Activated naive CD4-positive, alpha-beta T cell treated with anti-CD3 and anti-CD28 coated beads for 36 hours (primary cell): ENCODE results near the gene MYO18B. TPM values are rescaled to one million over a fixed set of nuclear protein-coding genes. Genes with fewer than 3 reads are reported as not detected.
"Not testable (repeated sequence)": the region's sequence is repeated elsewhere in the genome, so short reads cannot be mapped to it uniquely, and the experiment has no call there.

Source experiments
- CTCF ChIA-PET: fragments of 350-600 bp; sonication (Branson Sonifier 250); formaldehyde crosslinking; loops from one replicate; lab custom pipeline; 2021; ENCODE audit warnings: antibody characterized with exemption; lab: Charles Lee
- DNase-seq: peaks from one replicate; pipeline ENCODE4 v3.0.0-alpha.2; 2020
- H3K27ac Mint-ChIP-seq: one replicate; pipeline ENCODE4 v1.8.0; 2021; ENCODE audit warnings: mild to moderate bottlenecking, mixed read lengths
- H3K27me3 Mint-ChIP-seq: one replicate; pipeline ENCODE4 v1.8.0; 2021; ENCODE audit warnings: low read depth, mixed read lengths
- H3K36me3 Mint-ChIP-seq: one replicate; pipeline ENCODE4 v1.8.0; 2021; ENCODE audit warnings: low read depth, mixed read lengths
- H3K4me1 Mint-ChIP-seq: one replicate; pipeline ENCODE4 v1.8.0; 2021; ENCODE audit warnings: low read depth, mixed read lengths
- H3K4me3 Mint-ChIP-seq: one replicate; pipeline ENCODE4 v1.8.0; 2021; ENCODE audit warnings: mild to moderate bottlenecking, moderate library complexity, mixed read lengths
- H3K9me3 Mint-ChIP-seq: one replicate; pipeline ENCODE4 v1.8.0; 2021; ENCODE audit warnings: mixed read lengths
- intact Hi-C: fragments of 100-400 bp; cut with micrococcal nuclease; formaldehyde crosslinking; loops from one replicate; pipeline ENCODE4 v1.15.1; 2023
- total RNA-seq, 2 experiments: library from RNA; stranded (reverse); gene quantifications; one replicate each; pipeline ENCODE4 v1.2.3, GENCODE V29; 2021

MYO18B gene
- total RNA-seq, 2 experiments from 2014 or later: 0.14 to 0.17 TPM

GRCh38 chr22:25701056-25701780 is 40.8 kb upstream of the MYO18B start:
- Mint-ChIP-seq H3K4me3 (no peak overlapping the region), H3K27me3 (no peaks in the 10 kb centered on the region)

GRCh38 chr22:25702040-25702439 is 39.9 kb upstream of the MYO18B start:
- Mint-ChIP-seq H3K27ac (no peak overlapping the region), H3K9me3 (no peaks in the 10 kb centered on the region), H3K4me3 (no peak overlapping the region), H3K27me3 (no peaks in the 10 kb centered on the region), H3K4me1 (peaks cover 9% of the 10 kb centered on the region), H3K36me3 (peaks cover 3% of the 10 kb centered on the region)
- intact Hi-C loops: loop anchor here (1.0 to 5.0 kb wide), 6 partner anchors 35 to 255 kb away; no protein-coding TSS in a partner anchor
- CTCF ChIA-PET: interaction anchor here (1.0 to 1.9 kb wide), 3 partner anchors 12 to 240 kb away, joined by 3 to 7 read pairs (median 4); no protein-coding TSS in a partner anchor
- no peak for DNase-seq

More at GRCh38 chr22:25701056-25701780, 40.8 kb upstream of the MYO18B start:
- CTCF ChIA-PET: interaction anchor here (1.2 to 1.9 kb wide), 3 partner anchors 13 to 239 kb away, joined by 3 to 7 read pairs (median 5); no protein-coding TSS in a partner anchor
- DNase-seq: no peak
- intact Hi-C loops: loop anchor here (5.0 kb wide), 2 partner anchors 79 to 254 kb away; no protein-coding TSS in a partner anchor
- Mint-ChIP-seq H3K4me1 (peaks cover 9% of the 10 kb centered on the region), H3K27ac (no peak overlapping the region), H3K36me3 (peaks cover 3% of the 10 kb centered on the region), H3K9me3 (no peaks in the 10 kb centered on the region)

GRCh38 chr22:25702571-25703167 is 39.3 kb upstream of the MYO18B start:
- peak; percentile 61 for DNase-seq
- H3K9me3 Mint-ChIP-seq: no peaks in the 10 kb centered on the region
- intact Hi-C loops: loop anchor here (1.0 to 5.0 kb wide), 6 partner anchors 34 to 255 kb away; no protein-coding TSS in a partner anchor
- H3K27me3 Mint-ChIP-seq: no peaks in the 10 kb centered on the region
- peak overlapping the region; percentile 16 for H3K27ac Mint-ChIP-seq
- H3K4me1 Mint-ChIP-seq: peaks cover 9% of the 10 kb centered on the region
- no peak overlapping the region for H3K4me3 Mint-ChIP-seq
- peaks cover 3% of the 10 kb centered on the region for H3K36me3 Mint-ChIP-seq
- CTCF ChIA-PET: interaction anchor here (0.8 to 1.9 kb wide), 4 partner anchors 11 to 256 kb away, joined by 3 to 7 read pairs (median 4); no protein-coding TSS in a partner anchor

GRCh38 chr22:25704701-25705100 is 37.3 kb upstream of the MYO18B start:
- H3K9me3 Mint-ChIP-seq: no peaks in the 10 kb centered on the region
- intact Hi-C loops: loop anchor here (5.0 kb wide), 2 partner anchors 82 to 257 kb away; no protein-coding TSS in a partner anchor
- CTCF ChIA-PET: interaction anchor here (0.6 kb wide), 1 partner anchor 123 kb away, joined by 5 read pairs; no protein-coding TSS in a partner anchor
- H3K4me3 Mint-ChIP-seq: no peak overlapping the region
- H3K27me3 Mint-ChIP-seq: no peaks in the 10 kb centered on the region
- H3K36me3 Mint-ChIP-seq: peaks cover 1% of the 10 kb centered on the region
- no peak overlapping the region for H3K27ac Mint-ChIP-seq
- DNase-seq: no peak
- peaks cover 17% of the 10 kb centered on the region for H3K4me1 Mint-ChIP-seq

- no peaks in the 10 kb centered on the region for H3K27me3 Mint-ChIP-seq
- intact Hi-C loops: no loop called here
- no peak overlapping the region for H3K4me3 Mint-ChIP-seq
- CTCF ChIA-PET: interaction anchor here (0.6 to 1.0 kb wide), 2 partner anchors 67 to 75 kb away, joined by 3 to 4 read pairs; no protein-coding TSS in a partner anchor
- peaks cover 23% of the 10 kb centered on the region for H3K4me1 Mint-ChIP-seq
- no peak for DNase-seq
- peaks cover 1% of the 10 kb centered on the region for H3K36me3 Mint-ChIP-seq
- no peak overlapping the region for H3K27ac Mint-ChIP-seq
- no peaks in the 10 kb centered on the region for H3K9me3 Mint-ChIP-seq
Measured at GRCh38 chr22:25706197-25706596, 35.8 kb upstream of the MYO18B start.

GRCh38 chr22:25708430-25708829 is 33.6 kb upstream of the MYO18B start:
- CTCF ChIA-PET: not testable (repeated sequence)

GRCh38 chr22:25709758-25710157 is 32.2 kb upstream of the MYO18B start:
- peak overlapping the region; percentile 48 for H3K27ac Mint-ChIP-seq
- intact Hi-C loops: loop anchor here (1.0 to 2.0 kb wide), 2 partner anchors 27 to 145 kb away; partner anchors contain the start of gene GRK3
- H3K9me3 Mint-ChIP-seq: no peaks in the 10 kb centered on the region
- H3K4me1 Mint-ChIP-seq: peaks cover 16% of the 10 kb centered on the region
- DNase-seq: peak; percentile 83
- CTCF ChIA-PET: interaction anchor here (0.7 kb wide), 1 partner anchor 44 kb away, joined by 3 read pairs; no protein-coding TSS in a partner anchor
- no peak overlapping the region for H3K4me3 Mint-ChIP-seq
- H3K27me3 Mint-ChIP-seq: no peaks in the 10 kb centered on the region
- peaks cover 2% of the 10 kb centered on the region for H3K36me3 Mint-ChIP-seq

More at GRCh38 chr22:25708430-25708829, 33.6 kb upstream of the MYO18B start:
- not testable (repeated sequence) for H3K27me3 Mint-ChIP-seq, H3K27ac Mint-ChIP-seq, H3K36me3 Mint-ChIP-seq, H3K9me3 Mint-ChIP-seq, H3K4me3 Mint-ChIP-seq, DNase-seq
- intact Hi-C loops: loop anchor here (2.0 kb wide), 1 partner anchor 144 kb away; the partner anchor contains the start of gene GRK3
- H3K4me1 Mint-ChIP-seq: peaks cover 17% of the 10 kb centered on the region

- no peaks in the 10 kb centered on the region for H3K27me3 Mint-ChIP-seq
- H3K27ac Mint-ChIP-seq: no peak overlapping the region
- CTCF ChIA-PET: interaction anchor here (0.7 kb wide), 1 partner anchor 45 kb away, joined by 3 read pairs; no protein-coding TSS in a partner anchor
- peaks cover 2% of the 10 kb centered on the region for H3K36me3 Mint-ChIP-seq
- DNase-seq: no peak
- H3K4me1 Mint-ChIP-seq: peaks cover 16% of the 10 kb centered on the region
- H3K4me3 Mint-ChIP-seq: no peak overlapping the region
- intact Hi-C loops: loop anchor here (1.0 kb wide), 1 partner anchor 26 kb away; no protein-coding TSS in a partner anchor
- H3K9me3 Mint-ChIP-seq: no peaks in the 10 kb centered on the region
Measured at GRCh38 chr22:25710501-25710900, 31.5 kb upstream of the MYO18B start.

- peaks cover 2% of the 10 kb centered on the region for H3K36me3 Mint-ChIP-seq
- H3K4me3 Mint-ChIP-seq: no peak overlapping the region
- no peaks in the 10 kb centered on the region for H3K9me3 Mint-ChIP-seq
- no peaks in the 10 kb centered on the region for H3K27me3 Mint-ChIP-seq
- peak overlapping the region; percentile 35 for H3K27ac Mint-ChIP-seq
- CTCF ChIA-PET: interaction anchor here (2.0 kb wide), 1 partner anchor 61 kb away, joined by 6 read pairs; no protein-coding TSS in a partner anchor
- intact Hi-C loops: no loop called here
- peaks cover 16% of the 10 kb centered on the region for H3K4me1 Mint-ChIP-seq
- no peak for DNase-seq
Measured at GRCh38 chr22:25711491-25711890, 30.5 kb upstream of the MYO18B start.

- CTCF ChIA-PET: interaction anchor here (1.5 to 2.0 kb wide), 2 partner anchors 10 to 60 kb away, joined by 3 to 6 read pairs; no protein-coding TSS in a partner anchor
- DNase-seq: no peak
- intact Hi-C loops: no loop called here
- H3K27me3 Mint-ChIP-seq: no peaks in the 10 kb centered on the region
- no peak overlapping the region for H3K27ac Mint-ChIP-seq
- peaks cover 2% of the 10 kb centered on the region for H3K36me3 Mint-ChIP-seq
- no peak overlapping the region for H3K4me3 Mint-ChIP-seq
- H3K9me3 Mint-ChIP-seq: no peaks in the 10 kb centered on the region
- H3K4me1 Mint-ChIP-seq: peaks cover 17% of the 10 kb centered on the region
Measured at GRCh38 chr22:25712661-25713400, 29.2 kb upstream of the MYO18B start.

- Mint-ChIP-seq H3K27me3 (no peaks in the 10 kb centered on the region), H3K36me3 (peaks cover 2% of the 10 kb centered on the region), H3K4me1 (peaks cover 20% of the 10 kb centered on the region), H3K4me3 (no peak overlapping the region), H3K9me3 (no peaks in the 10 kb centered on the region), H3K27ac (no peak overlapping the region)
- DNase-seq: no peak
- intact Hi-C loops: no loop called here
- CTCF ChIA-PET: interaction anchor here (1.5 kb wide), 1 partner anchor 12 kb away, joined by 3 read pairs; no protein-coding TSS in a partner anchor
Measured at GRCh38 chr22:25714070-25714469, 27.9 kb upstream of the MYO18B start.
